ENCODE data around the gene NTN4.

The NTN4 gene

GRCh38 chr12:95633049-95633731 is 157.4 kb downstream of the NTN4 start:
- no peak for TF ChIP-seq CTCF (IDR thresholded peaks at IDR 0.05; ENCODE audit: low read depth, low read length, missing control alignments)
- no peak overlapping the region for H3K4me3 ChIP-seq (replicated peaks; ENCODE audit: low read depth, low read length)
- no peak for DNase-seq (ENCODE audit: extremely low read depth, low read depth)

DNA sequence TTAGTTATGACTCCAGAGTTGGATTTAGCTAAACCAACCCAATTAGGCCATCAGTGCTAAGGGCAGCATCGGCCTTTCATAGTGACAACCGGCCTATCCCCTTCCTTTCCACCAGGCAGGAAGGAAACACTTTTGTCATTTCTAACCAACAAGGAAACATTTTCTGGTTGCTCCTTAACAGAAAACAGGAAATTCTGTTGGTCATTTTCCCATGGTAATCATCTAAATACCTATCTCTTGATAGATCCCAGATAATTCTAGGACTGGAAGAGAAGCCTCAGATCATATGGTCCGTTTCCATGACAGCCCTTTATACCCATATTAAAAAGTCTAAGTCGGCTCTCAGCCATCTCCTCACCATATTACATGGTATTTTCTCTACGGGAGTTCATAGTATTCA is 160.1 kb downstream of the NTN4 start:
- no peak for TF ChIP-seq CTCF (IDR thresholded peaks at IDR 0.05; ENCODE audit: low read depth, low read length, missing control alignments)
- no peak overlapping the region for H3K4me3 ChIP-seq (replicated peaks; ENCODE audit: low read depth, low read length)
- DNase-seq (ENCODE audit: extremely low read depth, low read depth), result no peak

- DNase-seq (ENCODE audit: extremely low read depth, low read depth), result no peak
- TF ChIP-seq CTCF (IDR thresholded peaks at IDR 0.05; ENCODE audit: low read depth, low read length, missing control alignments), result no peak
- H3K4me3 ChIP-seq (replicated peaks; ENCODE audit: low read depth, low read length), result no peak overlapping the region
Observed at GRCh38 chr12:95629392-95629791, 161.2 kb downstream of the NTN4 start.

- H3K4me3 ChIP-seq (replicated peaks; ENCODE audit: low read depth, low read length), result no peak overlapping the region
- no peak for DNase-seq (ENCODE audit: extremely low read depth, low read depth)
- TF ChIP-seq CTCF (IDR thresholded peaks at IDR 0.05; ENCODE audit: low read depth, low read length, missing control alignments), result no peak
Observed at GRCh38 chr12:95626854-95627253, 163.7 kb downstream of the NTN4 start.

DNA sequence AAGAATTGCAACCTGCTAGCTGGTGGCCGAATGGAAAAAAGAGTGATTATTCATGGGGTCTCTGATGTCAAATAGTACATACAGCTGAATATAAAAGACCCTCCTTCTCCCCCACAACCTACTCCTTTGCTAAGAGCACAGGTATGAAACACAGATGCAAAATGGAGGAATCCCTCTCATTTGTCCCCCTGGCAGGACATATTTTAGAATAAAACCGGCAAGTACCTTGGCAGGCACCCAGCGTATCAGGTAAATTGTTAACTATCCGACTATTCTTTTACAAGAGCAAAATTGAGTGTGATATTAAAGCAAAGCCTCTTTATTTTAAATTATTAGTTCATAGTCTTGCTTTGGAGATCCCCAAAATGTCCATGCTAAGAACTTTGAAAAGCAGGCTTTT is 165.6 kb downstream of the NTN4 start:
- H3K4me3 ChIP-seq (replicated peaks; ENCODE audit: low read depth, low read length), result no peak overlapping the region
- no peak for TF ChIP-seq CTCF (IDR thresholded peaks at IDR 0.05; ENCODE audit: low read depth, low read length, missing control alignments)
- DNase-seq (ENCODE audit: extremely low read depth, low read depth), result no peak

- no peak for DNase-seq (ENCODE audit: extremely low read depth, low read depth)
- TF ChIP-seq CTCF (IDR thresholded peaks at IDR 0.05; ENCODE audit: low read depth, low read length, missing control alignments), result no peak
- H3K4me3 ChIP-seq (replicated peaks; ENCODE audit: low read depth, low read length), result no peak overlapping the region
Observed at GRCh38 chr12:95624589-95624988, 166.0 kb downstream of the NTN4 start.

Data from HFF-Myc (cell line).